ENCODE measurements around the gene TBC1D30. TPM values are rescaled to one million over a fixed set of nuclear protein-coding genes. Genes with fewer than 3 reads are reported as not detected.

TBC1D30 gene
- total RNA-seq, 1 donor from 2014 or later, result 3.4 TPM

GRCh38 chr12:64826234-64826633, 1.8 kb downstream of the TBC1D30 start:
- no peaks in the 10 kb centered on the region for H3K36me3 Mint-ChIP-seq (ENCODE audit: insufficient read depth)
- H3K27me3 Mint-ChIP-seq, result peaks cover 66% of the 10 kb centered on the region
- H3K27ac Mint-ChIP-seq, result peak overlapping the region; percentile 79
- H3K9me3 Mint-ChIP-seq (ENCODE audit: low read depth), result peaks cover 2% of the 10 kb centered on the region
- H3K4me1 Mint-ChIP-seq (ENCODE audit: low read depth), result peaks cover 11% of the 10 kb centered on the region
- TF ChIP-seq, protein P1, sequence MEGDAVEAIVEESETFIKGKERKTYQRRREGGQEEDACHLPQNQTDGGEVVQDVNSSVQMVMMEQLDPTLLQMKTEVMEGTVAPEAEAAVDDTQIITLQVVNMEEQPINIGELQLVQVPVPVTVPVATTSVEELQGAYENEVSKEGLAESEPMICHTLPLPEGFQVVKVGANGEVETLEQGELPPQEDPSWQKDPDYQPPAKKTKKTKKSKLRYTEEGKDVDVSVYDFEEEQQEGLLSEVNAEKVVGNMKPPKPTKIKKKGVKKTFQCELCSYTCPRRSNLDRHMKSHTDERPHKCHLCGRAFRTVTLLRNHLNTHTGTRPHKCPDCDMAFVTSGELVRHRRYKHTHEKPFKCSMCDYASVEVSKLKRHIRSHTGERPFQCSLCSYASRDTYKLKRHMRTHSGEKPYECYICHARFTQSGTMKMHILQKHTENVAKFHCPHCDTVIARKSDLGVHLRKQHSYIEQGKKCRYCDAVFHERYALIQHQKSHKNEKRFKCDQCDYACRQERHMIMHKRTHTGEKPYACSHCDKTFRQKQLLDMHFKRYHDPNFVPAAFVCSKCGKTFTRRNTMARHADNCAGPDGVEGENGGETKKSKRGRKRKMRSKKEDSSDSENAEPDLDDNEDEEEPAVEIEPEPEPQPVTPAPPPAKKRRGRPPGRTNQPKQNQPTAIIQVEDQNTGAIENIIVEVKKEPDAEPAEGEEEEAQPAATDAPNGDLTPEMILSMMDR (IDR thresholded peaks at IDR 0.05; ENCODE audit: unreplicated experiment), result no peak
- DNase-seq (ENCODE audit: low spot score, unreplicated experiment), result peak; percentile 61
- peak overlapping the region; percentile 2 for H3K4me3 Mint-ChIP-seq (ENCODE audit: low read depth)

DNA sequence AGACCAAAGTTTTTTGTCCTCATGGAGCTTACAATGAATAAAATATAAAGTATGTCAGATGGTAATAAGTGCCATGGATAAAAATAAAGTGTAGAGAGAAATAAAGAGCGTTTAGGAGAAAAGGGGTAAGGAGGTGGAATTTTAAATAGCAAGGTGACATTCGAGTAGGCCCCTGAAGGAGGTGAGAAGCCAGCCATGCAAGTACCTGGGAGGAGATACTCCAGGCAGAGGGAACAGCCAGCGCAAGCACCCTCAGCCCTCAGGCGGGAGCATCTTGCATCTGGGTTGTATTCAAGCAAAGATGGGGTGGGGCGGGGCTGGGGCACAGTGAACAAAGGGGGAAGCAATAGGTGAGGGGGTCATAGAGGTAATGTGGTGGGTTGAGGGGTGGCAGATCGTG, 4.3 kb downstream of the TBC1D30 start:
- Mint-ChIP-seq H3K36me3 (ENCODE audit: insufficient read depth) (no peaks in the 10 kb centered on the region), H3K27me3 (peaks cover 55% of the 10 kb centered on the region), H3K27ac (no peak overlapping the region), H3K4me1 (ENCODE audit: low read depth) (peaks cover 11% of the 10 kb centered on the region), H3K9me3 (ENCODE audit: low read depth) (peaks cover 3% of the 10 kb centered on the region), H3K4me3 (ENCODE audit: low read depth) (no peak overlapping the region)
- DNase-seq (ENCODE audit: low spot score, unreplicated experiment), result no peak
- TF ChIP-seq, protein P1 (IDR thresholded peaks at IDR 0.05; ENCODE audit: unreplicated experiment), result no peak

DNA sequence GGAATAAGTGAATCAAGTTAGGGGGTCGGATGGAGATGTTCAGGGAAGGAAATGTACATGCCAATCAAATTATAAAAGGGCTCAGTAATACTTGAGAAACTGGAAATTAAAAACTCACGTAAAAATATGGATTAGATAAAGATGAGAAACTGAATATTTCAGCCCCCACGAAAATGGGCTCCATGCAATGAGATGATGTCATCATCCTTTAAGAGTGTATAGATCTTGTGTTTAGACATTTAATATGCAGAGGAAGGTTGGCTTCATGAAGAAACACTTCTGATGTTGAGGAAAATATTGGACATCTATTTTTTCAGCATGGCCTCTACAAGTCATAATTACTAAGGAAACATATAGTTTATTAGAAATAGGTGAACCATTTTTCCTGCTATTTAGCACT, 9.5 kb downstream of the TBC1D30 start:
- Mint-ChIP-seq H3K9me3 (ENCODE audit: low read depth) (peaks cover 3% of the 10 kb centered on the region), H3K36me3 (ENCODE audit: insufficient read depth) (no peaks in the 10 kb centered on the region), H3K4me1 (ENCODE audit: low read depth) (peaks cover 1% of the 10 kb centered on the region), H3K27ac (no peak overlapping the region), H3K4me3 (ENCODE audit: low read depth) (no peak overlapping the region), H3K27me3 (peaks cover 10% of the 10 kb centered on the region)
- no peak for DNase-seq (ENCODE audit: low spot score, unreplicated experiment)
- TF ChIP-seq, protein P1 (IDR thresholded peaks at IDR 0.05; ENCODE audit: unreplicated experiment), result no peak

GRCh38 chr12:64835901-64836300, 11.5 kb downstream of the TBC1D30 start:
- no peaks in the 10 kb centered on the region for H3K27me3 Mint-ChIP-seq
- TF ChIP-seq, protein P1 (IDR thresholded peaks at IDR 0.05; ENCODE audit: unreplicated experiment), result no peak
- no peak overlapping the region for H3K27ac Mint-ChIP-seq
- no peak overlapping the region for H3K4me3 Mint-ChIP-seq (ENCODE audit: low read depth)
- H3K9me3 Mint-ChIP-seq (ENCODE audit: low read depth), result peaks cover 3% of the 10 kb centered on the region
- no peaks in the 10 kb centered on the region for H3K36me3 Mint-ChIP-seq (ENCODE audit: insufficient read depth)
- peaks cover 1% of the 10 kb centered on the region for H3K4me1 Mint-ChIP-seq (ENCODE audit: low read depth)
- DNase-seq (ENCODE audit: low spot score, unreplicated experiment), result no peak

DNA sequence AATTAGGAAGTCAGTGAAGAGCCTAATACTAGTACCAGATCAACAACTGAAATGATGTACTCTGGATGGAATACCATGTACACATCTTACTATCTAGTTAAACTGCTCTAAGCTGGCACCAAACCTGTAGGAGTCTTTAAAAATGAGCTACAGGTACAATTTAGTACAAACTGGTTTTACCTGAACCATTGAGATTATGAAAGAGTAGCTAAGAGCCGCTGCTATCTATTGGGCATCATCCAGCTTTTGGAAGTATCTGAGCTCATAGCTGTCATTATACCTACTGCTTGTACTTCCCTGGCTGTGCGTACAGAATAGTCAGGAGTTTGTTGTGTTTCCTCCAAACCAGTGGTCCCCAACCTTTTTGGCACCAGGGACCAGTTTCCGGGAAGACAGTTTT, 12.4 kb downstream of the TBC1D30 start:
- H3K9me3 Mint-ChIP-seq (ENCODE audit: low read depth), result peaks cover 3% of the 10 kb centered on the region
- H3K27ac Mint-ChIP-seq, result no peak overlapping the region
- no peaks in the 10 kb centered on the region for H3K36me3 Mint-ChIP-seq (ENCODE audit: insufficient read depth)
- H3K4me3 Mint-ChIP-seq (ENCODE audit: low read depth), result no peak overlapping the region
- DNase-seq (ENCODE audit: low spot score, unreplicated experiment), result no peak
- TF ChIP-seq, protein P1 (IDR thresholded peaks at IDR 0.05; ENCODE audit: unreplicated experiment), result no peak
- H3K4me1 Mint-ChIP-seq (ENCODE audit: low read depth), result peaks cover 1% of the 10 kb centered on the region
- H3K27me3 Mint-ChIP-seq, result no peaks in the 10 kb centered on the region
